DMS79 treated with DMSO at 0.1 percent for 48 hours (cell line): Measurements from ENCODE around the gene CAPZB.
A peak's percentile ranks its signal among the peaks of the same experiment; 100 is the strongest.

ENCODE experiments used
- DNase-seq: peaks from one replicate; lab custom pipeline; 2025; lab: John Stamatoyannopoulos, UW

CAPZB gene

GRCh38 chr1:19448491-19449439, 36.6 kb downstream of the CAPZB start:
- DNase-seq = no peak

- DNase-seq = no peak
These were observed 37.8 kb downstream of the CAPZB start for GRCh38 chr1:19447550-19447949.

- DNase-seq = no peak
These were observed 39.7 kb downstream of the CAPZB start for GRCh38 chr1:19445417-19446342.

GRCh38 chr1:19444296-19445021, 40.9 kb downstream of the CAPZB start:
- DNase-seq = no peak

GRCh38 chr1:19443326-19443725, 42.0 kb downstream of the CAPZB start:
- DNase-seq = no peak

- no peak for DNase-seq
These were observed 42.9 kb downstream of the CAPZB start for GRCh38 chr1:19442154-19443096.

GRCh38 chr1:19441048-19441780, 44.1 kb downstream of the CAPZB start:
- DNase-seq = no peak

- DNase-seq = no peak
These were observed 45.7 kb downstream of the CAPZB start for GRCh38 chr1:19439464-19440171.

GRCh38 chr1:19438516-19439195, 46.7 kb downstream of the CAPZB start:
- no peak for DNase-seq

- no peak for DNase-seq
These were observed 47.4 kb downstream of the CAPZB start for GRCh38 chr1:19437891-19438294.

GRCh38 chr1:19436716-19437476, 48.4 kb downstream of the CAPZB start:
- no peak for DNase-seq

- no peak for DNase-seq
These were observed 49.4 kb downstream of the CAPZB start for GRCh38 chr1:19435851-19436455.

- DNase-seq = no peak
These were observed 50.2 kb downstream of the CAPZB start for GRCh38 chr1:19435181-19435580.

GRCh38 chr1:19433719-19433998, 51.7 kb downstream of the CAPZB start:
- no peak for DNase-seq

- DNase-seq = no peak
These were observed 52.2 kb downstream of the CAPZB start for GRCh38 chr1:19432943-19433718.

- peak; percentile 55 for DNase-seq
These were observed 54.9 kb downstream of the CAPZB start for GRCh38 chr1:19430121-19431068.
